Fibroblast of lung (primary cell): ENCODE data around the gene STX8. TPM values are rescaled to one million over a fixed set of nuclear protein-coding genes. Genes with fewer than 3 reads are reported as not detected.

ENCODE experiments used
- DNase-seq, 2 donors: peaks; one replicate each; pipeline versions ENCODE4 v3.0.0 to v3.0.0-alpha.2; 2010; ENCODE audit warnings: low read depth in 2 of 2
- H2AFZ ChIP-seq: 2 replicates; pipeline ENCODE4 v1.5.1; 2012; ENCODE audit warnings: low read length, control low read depth, inconsistent platforms
- H3K27ac ChIP-seq: 2 replicates; pipeline ENCODE4 v1.5.1; 2011; ENCODE audit warnings: low read length, control low read depth; ENCODE audit not compliant: insufficient read depth
- H3K27me3 ChIP-seq: 2 replicates; pipeline ENCODE4 v1.5.1; 2011; ENCODE audit warnings: mild to moderate bottlenecking, low read length; ENCODE audit not compliant: control insufficient read depth, insufficient read depth
- H3K36me3 ChIP-seq: 2 replicates; pipeline ENCODE4 v1.5.1; 2011; ENCODE audit warnings: low read length; ENCODE audit not compliant: control insufficient read depth, insufficient read depth
- H3K4me1 ChIP-seq: 2 replicates; pipeline ENCODE4 v1.5.1; 2011; ENCODE audit warnings: low read length; ENCODE audit not compliant: control insufficient read depth, insufficient read depth; ENCODE audit errors: extremely low read depth
- H3K4me2 ChIP-seq: 2 replicates; pipeline ENCODE4 v1.5.1; 2011; ENCODE audit warnings: low read length, control low read depth; ENCODE audit not compliant: insufficient read depth; ENCODE audit errors: extremely low read depth
- H3K4me3 ChIP-seq, 4 experiments: fragments of 200-600 bp in 1 of 4; sonication (generic) in 1 of 4; replicated peaks in 1 of 4; 2 replicates each; pipeline ENCODE4 v1.5.1; 2011 to 2016; ENCODE audit warnings: low read length in 4 of 4, low read depth in 3 of 4, mild to moderate bottlenecking in 3 of 4, control low read depth in 2 of 4, inconsistent platforms in 1 of 4, mixed read lengths in 1 of 4; ENCODE audit not compliant: insufficient read depth in 1 of 4; ENCODE audit errors: control extremely low read depth in 1 of 4
- H3K79me2 ChIP-seq: 2 replicates; pipeline ENCODE4 v1.5.1; 2012; ENCODE audit warnings: mild to moderate bottlenecking, low read length, inconsistent platforms; ENCODE audit not compliant: control insufficient read depth, insufficient read depth
- H3K9ac ChIP-seq: 2 replicates; pipeline ENCODE4 v1.5.1; 2011; ENCODE audit warnings: mild to moderate bottlenecking, low read length, control low read depth; ENCODE audit not compliant: insufficient read depth
- H3K9me3 ChIP-seq: 2 replicates; pipeline ENCODE4 v1.5.1; 2012; ENCODE audit warnings: low read depth, low read length; ENCODE audit not compliant: control insufficient read depth, insufficient read depth
- H4K20me1 ChIP-seq: 2 replicates; pipeline ENCODE4 v1.5.1; 2011; ENCODE audit warnings: low read length; ENCODE audit not compliant: control insufficient read depth, insufficient read depth; ENCODE audit errors: extremely low read depth
- EZH2 ChIP-seq: IDR thresholded peaks from 2 replicates; pipeline ENCODE4 v1.5.1; 2012; ENCODE audit warnings: low read length, control low read depth, mild to moderate bottlenecking; ENCODE audit errors: missing control alignments
- polyA plus RNA-seq, 2 donors: library from polyadenylated mRNA; depleted of rRNA in 1 of 2; stranded (reverse) in 1 of 2; unstranded in 1 of 2; fragments of >200 nt; gene quantifications; 2 replicates each; pipeline ENCODE4 v1.2.1, GENCODE V29; 2011 to 2012; ENCODE audit warnings: missing spikeins in 1 of 2
- total RNA-seq: library from RNA; depleted of rRNA; stranded (reverse); fragments of >200 nt; gene quantifications from 2 replicates; pipeline ENCODE4 v1.2.1, GENCODE V29; 2014
- TF ChIP-seq, protein P1 (sequence below), 2 donors: IDR thresholded peaks in 1 of 2; conservative IDR thresholded peaks in 1 of 2; 1 replicate in 1 of 2; 2 replicates in 1 of 2; pipeline ENCODE4 v1.5.1; 2011 to 2012; ENCODE audit warnings: low read length in 2 of 2, control low read depth in 1 of 2, inconsistent platforms in 1 of 2, low read depth in 1 of 2, mild to moderate bottlenecking in 1 of 2

The STX8 gene
- total and polyA plus RNA-seq, 2 donors (not counting 1 experiment from before 2014, with no cell fraction given), result 84.7 to 128 TPM

DNA sequence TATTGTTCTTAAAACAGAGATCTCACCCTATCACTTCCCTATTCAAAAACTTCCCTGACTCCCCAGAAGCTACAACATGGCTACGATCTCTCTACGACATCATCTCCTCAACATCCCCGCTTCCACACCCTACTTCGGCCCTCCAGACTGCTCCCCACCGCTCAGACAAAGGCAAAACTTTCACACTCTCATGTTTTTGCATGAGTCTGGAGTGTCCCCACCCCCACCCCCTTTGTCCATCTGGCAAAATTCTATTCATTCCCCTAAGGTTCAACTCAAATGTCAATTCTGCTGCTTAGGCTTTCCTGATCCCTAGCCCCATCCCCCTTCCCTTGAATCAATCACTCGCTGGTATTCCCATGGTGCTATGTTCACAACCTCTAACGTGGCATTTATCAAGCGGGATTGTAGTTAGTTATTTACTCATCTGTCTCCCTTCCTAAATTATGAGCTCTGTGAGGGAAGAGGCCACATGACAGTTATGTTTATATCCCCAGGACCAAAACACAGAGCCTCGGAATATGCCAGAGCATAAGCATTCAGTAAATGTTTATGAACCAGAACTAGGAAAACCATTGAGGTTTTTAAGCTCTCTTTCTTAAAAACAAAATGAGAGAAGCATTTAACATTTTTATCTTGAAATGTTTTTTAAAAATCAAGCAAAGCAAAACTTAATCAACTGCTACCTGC lies 55.9 kb downstream of the STX8 start:
- no peak for DNase-seq
- Histone ChIP-seq H2AFZ (no peak overlapping the region), H4K20me1 (no peaks in the 10 kb centered on the region), H3K79me2 (no peaks in the 10 kb centered on the region), H3K4me1 (no peaks in the 10 kb centered on the region), H3K4me2 (no peak overlapping the region), H3K4me3 (no peak overlapping the region), H3K9me3 (no peaks in the 10 kb centered on the region), H3K27me3 (no peaks in the 10 kb centered on the region), H3K36me3 (no peaks in the 10 kb centered on the region), H3K27ac (no peak overlapping the region), H3K9ac (no peak overlapping the region)
- TF ChIP-seq, protein P1, sequence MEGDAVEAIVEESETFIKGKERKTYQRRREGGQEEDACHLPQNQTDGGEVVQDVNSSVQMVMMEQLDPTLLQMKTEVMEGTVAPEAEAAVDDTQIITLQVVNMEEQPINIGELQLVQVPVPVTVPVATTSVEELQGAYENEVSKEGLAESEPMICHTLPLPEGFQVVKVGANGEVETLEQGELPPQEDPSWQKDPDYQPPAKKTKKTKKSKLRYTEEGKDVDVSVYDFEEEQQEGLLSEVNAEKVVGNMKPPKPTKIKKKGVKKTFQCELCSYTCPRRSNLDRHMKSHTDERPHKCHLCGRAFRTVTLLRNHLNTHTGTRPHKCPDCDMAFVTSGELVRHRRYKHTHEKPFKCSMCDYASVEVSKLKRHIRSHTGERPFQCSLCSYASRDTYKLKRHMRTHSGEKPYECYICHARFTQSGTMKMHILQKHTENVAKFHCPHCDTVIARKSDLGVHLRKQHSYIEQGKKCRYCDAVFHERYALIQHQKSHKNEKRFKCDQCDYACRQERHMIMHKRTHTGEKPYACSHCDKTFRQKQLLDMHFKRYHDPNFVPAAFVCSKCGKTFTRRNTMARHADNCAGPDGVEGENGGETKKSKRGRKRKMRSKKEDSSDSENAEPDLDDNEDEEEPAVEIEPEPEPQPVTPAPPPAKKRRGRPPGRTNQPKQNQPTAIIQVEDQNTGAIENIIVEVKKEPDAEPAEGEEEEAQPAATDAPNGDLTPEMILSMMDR (conservative IDR thresholded peaks at IDR 0.05 in 1 of 2, IDR thresholded peaks at IDR 0.05 in 1 of 2; ENCODE audit: low read depth in 1 of 2, low read length in 2 of 2), result no peak
- no peak for TF ChIP-seq EZH2

DNA sequence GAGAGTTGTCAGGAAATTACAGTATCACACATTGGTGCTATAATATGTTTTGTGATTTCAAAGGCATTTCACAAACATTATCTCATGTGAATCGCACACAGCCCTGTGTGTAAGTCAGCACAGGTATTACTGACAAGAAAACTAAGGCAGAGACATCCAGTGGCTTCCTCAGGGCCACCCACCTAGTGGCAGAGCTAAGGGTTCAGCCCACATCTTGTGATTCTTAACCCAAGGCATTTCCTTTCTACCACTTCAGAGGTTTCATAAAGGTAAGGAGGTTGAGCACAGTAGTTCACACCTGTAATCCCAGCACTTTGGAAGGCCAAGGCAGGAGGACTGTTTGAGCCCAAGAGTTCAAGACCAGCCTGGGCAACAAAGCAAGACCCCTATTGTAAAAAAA lies 58.2 kb downstream of the STX8 start:
- H3K9ac ChIP-seq, result no peak overlapping the region
- no peak overlapping the region for H2AFZ ChIP-seq
- no peaks in the 10 kb centered on the region for H3K79me2 ChIP-seq
- no peaks in the 10 kb centered on the region for H4K20me1 ChIP-seq
- no peak overlapping the region for H3K4me3 ChIP-seq
- H3K9me3 ChIP-seq, result no peaks in the 10 kb centered on the region
- TF ChIP-seq, protein P1 (conservative IDR thresholded peaks at IDR 0.05 in 1 of 2, IDR thresholded peaks at IDR 0.05 in 1 of 2; ENCODE audit: low read depth in 1 of 2, low read length in 2 of 2), result no peak
- TF ChIP-seq EZH2, result no peak
- no peak overlapping the region for H3K4me2 ChIP-seq
- H3K36me3 ChIP-seq, result no peaks in the 10 kb centered on the region
- H3K4me1 ChIP-seq, result no peaks in the 10 kb centered on the region
- no peak for DNase-seq
- H3K27me3 ChIP-seq, result no peaks in the 10 kb centered on the region
- no peak overlapping the region for H3K27ac ChIP-seq

DNA sequence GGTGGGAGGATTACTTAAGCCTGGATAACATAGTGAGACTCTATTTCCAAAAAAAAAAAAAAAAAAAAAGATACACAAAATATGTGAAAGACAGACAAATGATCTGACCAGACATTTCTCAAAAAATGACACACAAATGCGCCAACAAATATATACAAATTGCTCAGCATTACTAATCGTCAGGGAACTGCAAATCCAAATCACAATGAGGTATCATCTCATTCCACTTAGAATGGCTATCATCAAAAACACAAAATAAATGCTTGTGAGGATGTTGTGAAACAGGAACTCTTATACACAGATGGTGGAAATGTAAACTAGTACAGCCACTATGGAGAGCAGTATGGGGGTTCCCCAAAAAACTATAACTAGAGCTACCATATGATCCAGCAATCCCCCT lies 62.4 kb downstream of the STX8 start:
- Histone ChIP-seq H4K20me1 (no peaks in the 10 kb centered on the region), H3K4me3 (no peak overlapping the region), H3K36me3 (no peaks in the 10 kb centered on the region), H3K4me1 (no peaks in the 10 kb centered on the region), H2AFZ (no peak overlapping the region), H3K9me3 (no peaks in the 10 kb centered on the region), H3K4me2 (no peak overlapping the region), H3K27ac (no peak overlapping the region), H3K79me2 (no peaks in the 10 kb centered on the region), H3K9ac (no peak overlapping the region), H3K27me3 (no peaks in the 10 kb centered on the region)
- DNase-seq, result peak in 1 of 2 donors; percentile 20
- TF ChIP-seq, protein P1 (conservative IDR thresholded peaks at IDR 0.05 in 1 of 2, IDR thresholded peaks at IDR 0.05 in 1 of 2; ENCODE audit: low read depth in 1 of 2, low read length in 2 of 2), result no peak
- no peak for TF ChIP-seq EZH2
